Transverse colon (tissue), 3 donors: Measurements from ENCODE around the gene PODNL1.

ENCODE experiments used
- CTCF ChIP-seq, 5 experiments: fragments of 200-600 bp in 3 of 5; fragments of 450-650 bp in 2 of 5; sonication (generic) in 3 of 5; IDR thresholded peaks; 1 replicate in 2 of 5; 2 replicates in 3 of 5; pipeline ENCODE4 v1.5.1; 2016 to 2017; ENCODE audit warnings: antibody characterized with exemption in 5 of 5, inconsistent platforms in 3 of 5, mild to moderate bottlenecking in 2 of 5, moderate library complexity in 1 of 5
- EP300 ChIP-seq: sonication (generic); formaldehyde crosslinking; IDR thresholded peaks from one replicate; pipeline ENCODE4 v1.6.1; 2017; ENCODE audit warnings: antibody characterized with exemption, low read depth

GRCh38 chr19:13962699-13963602 lies 24.7 kb upstream of the PODNL1 start:
- TF ChIP-seq CTCF (IDR thresholded peaks at IDR 0.05) (no peak), EP300 (no peak)
